HFFc6 (cell line): ENCODE results near the gene TRPC4AP. TPM values are rescaled to one million over a fixed set of nuclear protein-coding genes. Genes with fewer than 3 reads are reported as not detected.
A peak's percentile ranks its signal among the peaks of the same experiment; 100 is the strongest.

Experiments used
- DNase-seq: peaks from one replicate; pipeline ENCODE4 v3.0.0-alpha.2; 2018
- H3K27ac Mint-ChIP-seq: 2 replicates; pipeline ENCODE4 v1.8.0; 2020; ENCODE audit warnings: mild to moderate bottlenecking, mixed read lengths
- H3K27me3 Mint-ChIP-seq: 2 replicates; pipeline ENCODE4 v1.8.0; 2021; ENCODE audit warnings: mild to moderate bottlenecking, moderate library complexity, mixed read lengths; ENCODE audit not compliant: insufficient read depth
- H3K36me3 Mint-ChIP-seq: 2 replicates; pipeline ENCODE4 v1.8.0; 2021; ENCODE audit warnings: low read depth, mixed read lengths
- H3K4me1 Mint-ChIP-seq: 2 replicates; pipeline ENCODE4 v1.8.0; 2020; ENCODE audit warnings: low read depth, mixed read lengths
- H3K4me3 Mint-ChIP-seq: 2 replicates; pipeline ENCODE4 v1.8.0; 2020; ENCODE audit warnings: mild to moderate bottlenecking, moderate library complexity, mixed read lengths
- H3K9me3 Mint-ChIP-seq: 2 replicates; pipeline ENCODE4 v1.8.0; 2020; ENCODE audit warnings: mild to moderate bottlenecking, mixed read lengths
- CTCF ChIP-seq: fragments of 200-600 bp; sonication (generic); IDR thresholded peaks from 2 replicates; pipeline ENCODE4 v1.5.0; 2021; ENCODE audit warnings: antibody characterized with exemption, mild to moderate bottlenecking
- total RNA-seq, 6 experiments: library from RNA; stranded (reverse); fragmentation: NEBNext Ultra II Directional; extraction: Animal tissue kit (Norgen Biotek cat#: 25700); gene quantifications; 2 replicates in 1 of 6; 3 replicates in 5 of 6; pipeline ENCODE4 v1.2.3, GENCODE V29; 2021

The TRPC4AP gene
- total RNA-seq, 6 experiments from 2014 or later, result 70.7 to 89.8 (median 81.6) TPM

- Mint-ChIP-seq H3K36me3 (no peaks in the 10 kb centered on the region), H3K27me3 (peaks cover 17% of the 10 kb centered on the region), H3K4me1 (no peaks in the 10 kb centered on the region), H3K4me3 (no peak overlapping the region), H3K27ac (no peak overlapping the region), H3K9me3 (no peaks in the 10 kb centered on the region)
- TF ChIP-seq CTCF, result no peak
- DNase-seq, result no peak
Observed at GRCh38 chr20:34990231-34990630, 102.4 kb downstream of the TRPC4AP start.

- H3K4me3 Mint-ChIP-seq, result no peak overlapping the region
- H3K27me3 Mint-ChIP-seq, result peaks cover 19% of the 10 kb centered on the region
- TF ChIP-seq CTCF, result no peak
- H3K27ac Mint-ChIP-seq, result no peak overlapping the region
- no peaks in the 10 kb centered on the region for H3K4me1 Mint-ChIP-seq
- H3K36me3 Mint-ChIP-seq, result no peaks in the 10 kb centered on the region
- no peaks in the 10 kb centered on the region for H3K9me3 Mint-ChIP-seq
- DNase-seq, result no peak
Observed at GRCh38 chr20:34989670-34990069, 102.9 kb downstream of the TRPC4AP start.

- TF ChIP-seq CTCF, result no peak
- Mint-ChIP-seq H3K4me3 (no peak overlapping the region), H3K27ac (no peak overlapping the region), H3K36me3 (no peaks in the 10 kb centered on the region), H3K27me3 (peaks cover 20% of the 10 kb centered on the region), H3K4me1 (no peaks in the 10 kb centered on the region), H3K9me3 (no peaks in the 10 kb centered on the region)
- no peak for DNase-seq
Observed at GRCh38 chr20:34989118-34989517, 103.5 kb downstream of the TRPC4AP start.

GRCh38 chr20:34988191-34988540 lies 104.4 kb downstream of the TRPC4AP start:
- Mint-ChIP-seq H3K9me3 (no peaks in the 10 kb centered on the region), H3K27ac (no peak overlapping the region), H3K36me3 (no peaks in the 10 kb centered on the region), H3K4me3 (no peak overlapping the region), H3K4me1 (0 out of 2 replicates have a peak, but pooled peaks cover 3% of the 10 kb centered on the region), H3K27me3 (peaks cover 25% of the 10 kb centered on the region)
- DNase-seq, result peak; percentile 6
- no peak for TF ChIP-seq CTCF

GRCh38 chr20:34987288-34988190 lies 105.1 kb downstream of the TRPC4AP start:
- TF ChIP-seq CTCF, result no peak
- H3K9me3 Mint-ChIP-seq, result no peaks in the 10 kb centered on the region
- no peaks in the 10 kb centered on the region for H3K36me3 Mint-ChIP-seq
- H3K27ac Mint-ChIP-seq, result no peak overlapping the region
- peaks cover 27% of the 10 kb centered on the region for H3K27me3 Mint-ChIP-seq
- H3K4me1 Mint-ChIP-seq, result 0 out of 2 replicates have a peak, but pooled peaks cover 5% of the 10 kb centered on the region
- DNase-seq, result no peak
- H3K4me3 Mint-ChIP-seq, result no peak overlapping the region
